ENCODE data around the gene ZC3H18. TPM values are rescaled to one million over a fixed set of nuclear protein-coding genes. Genes with fewer than 3 reads are reported as not detected.

ZC3H18 gene
- total and polyA plus RNA-seq, 5 donors from 2014 or later = 10.9 to 162 (median 13.6) TPM

DNA sequence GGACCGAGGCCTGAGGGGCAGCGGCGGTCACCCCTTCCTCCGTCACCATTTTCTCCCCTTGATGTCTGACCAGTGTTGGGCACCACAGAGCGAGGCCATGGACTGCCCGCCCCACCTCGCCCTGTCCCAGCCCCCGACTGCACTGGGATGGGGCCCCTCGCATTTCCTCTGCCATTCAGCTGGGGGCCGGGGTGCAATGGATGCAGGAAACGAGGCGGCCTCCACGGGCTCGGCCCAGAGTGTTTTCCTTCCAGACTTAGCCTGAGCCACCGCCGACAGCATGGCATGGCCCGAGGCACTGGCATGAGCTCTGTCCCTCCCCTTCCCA is 44.6 kb upstream of the ZC3H18 start:
- H3K9me3 ChIP-seq (ENCODE audit: control insufficient read depth in 2 of 2, low read length in 2 of 2) = no peaks in the 10 kb centered on the region
- ATAC-seq (ENCODE audit: low read depth in 2 of 2) (no peak), DNase-seq (no peak)
- no peaks in the 10 kb centered on the region for H3K27me3 ChIP-seq (ENCODE audit: control insufficient read depth, insufficient read depth, low read length)
- Mint-ChIP-seq H3K27ac (peak overlapping the region in 2 of 3 donors; percentile 32 to 88), H3K36me3 (no peaks in the 10 kb centered on the region), H3K9me3 (peaks cover 0 to 1% (median 0%) of the 10 kb centered on the region in 7 donors), H3K27me3 (no peaks in the 10 kb centered on the region), H3K4me3 (no peak overlapping the region), H3K4me1 (peaks cover 0 to 20% (median 2%) of the 10 kb centered on the region in 4 donors)
- H3K27ac ChIP-seq (ENCODE audit: insufficient read depth, low read length, poor library complexity, severe bottlenecking) = peak overlapping the region; percentile 2
- H3K4me3 ChIP-seq (ENCODE audit: low read depth, low read length) = no peak overlapping the region
- H3K4me1 ChIP-seq (ENCODE audit: control insufficient read depth, insufficient read depth, low read length, poor library complexity, severe bottlenecking) = peaks cover 18% of the 10 kb centered on the region
- no peaks in the 10 kb centered on the region for H3K36me3 ChIP-seq (ENCODE audit: control insufficient read depth, insufficient read depth, low read length)

DNA sequence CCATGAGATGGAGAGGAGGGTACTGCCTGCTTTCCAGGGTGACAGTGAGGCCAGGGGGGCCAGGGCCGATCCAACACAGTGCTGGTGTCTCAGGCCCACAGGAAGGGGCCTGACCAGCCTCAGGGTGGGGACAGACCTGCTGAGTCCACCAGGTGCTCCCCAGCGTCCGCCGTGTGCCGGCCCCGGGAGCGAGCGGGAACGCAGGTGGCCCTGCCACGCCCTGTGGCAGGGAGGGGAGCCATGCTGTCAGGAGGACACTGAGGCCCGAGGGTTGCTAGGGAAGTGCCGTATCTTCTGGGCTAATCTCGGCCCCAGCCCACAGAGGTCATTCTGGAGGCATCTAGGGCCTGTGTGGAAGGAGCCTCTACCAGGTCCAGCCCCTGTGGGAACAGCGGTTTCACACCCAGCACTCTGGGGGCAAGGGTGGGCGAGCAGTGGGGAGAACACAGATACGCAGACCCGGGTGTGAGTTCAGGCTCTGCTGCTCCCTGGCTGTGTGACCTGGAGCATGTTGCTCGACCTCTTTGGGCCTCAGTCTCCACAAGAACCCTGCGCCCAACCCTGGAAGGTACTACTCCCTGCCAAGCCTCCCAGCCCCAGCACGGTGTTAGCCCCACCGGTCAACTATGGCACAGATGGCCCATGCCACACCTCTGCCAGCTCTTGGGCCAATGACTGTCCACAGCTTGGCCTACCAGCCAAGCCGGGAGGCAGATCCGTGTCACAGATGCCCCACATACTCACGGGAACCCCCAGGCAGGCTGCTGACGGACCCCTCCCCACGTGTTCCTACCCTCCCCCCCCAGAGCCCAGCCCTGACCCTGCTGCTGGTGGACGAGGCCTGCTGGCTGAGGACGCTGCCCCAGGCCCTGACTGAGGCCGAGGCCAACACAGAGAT is 43.9 kb upstream of the ZC3H18 start:
- H3K9me3 ChIP-seq (ENCODE audit: control insufficient read depth in 2 of 2, low read length in 2 of 2) = no peaks in the 10 kb centered on the region
- ATAC-seq (ENCODE audit: low read depth in 2 of 2) (no peak), DNase-seq (no peak)
- no peak overlapping the region for H3K4me3 ChIP-seq (ENCODE audit: low read depth, low read length)
- Mint-ChIP-seq H3K4me3 (no peak overlapping the region), H3K36me3 (no peaks in the 10 kb centered on the region), H3K9me3 (peaks cover 0 to 1% (median 0%) of the 10 kb centered on the region in 7 donors), H3K4me1 (peaks cover 0 to 20% (median 2%) of the 10 kb centered on the region in 4 donors), H3K27me3 (no peaks in the 10 kb centered on the region), H3K27ac (peak overlapping the region in 2 of 3 donors; percentile 32 to 64)
- H3K27ac ChIP-seq (ENCODE audit: insufficient read depth, low read length, poor library complexity, severe bottlenecking) = no peak overlapping the region
- no peaks in the 10 kb centered on the region for H3K36me3 ChIP-seq (ENCODE audit: control insufficient read depth, insufficient read depth, low read length)
- no peaks in the 10 kb centered on the region for H3K27me3 ChIP-seq (ENCODE audit: control insufficient read depth, insufficient read depth, low read length)
- H3K4me1 ChIP-seq (ENCODE audit: control insufficient read depth, insufficient read depth, low read length, poor library complexity, severe bottlenecking) = peaks cover 18% of the 10 kb centered on the region

DNA sequence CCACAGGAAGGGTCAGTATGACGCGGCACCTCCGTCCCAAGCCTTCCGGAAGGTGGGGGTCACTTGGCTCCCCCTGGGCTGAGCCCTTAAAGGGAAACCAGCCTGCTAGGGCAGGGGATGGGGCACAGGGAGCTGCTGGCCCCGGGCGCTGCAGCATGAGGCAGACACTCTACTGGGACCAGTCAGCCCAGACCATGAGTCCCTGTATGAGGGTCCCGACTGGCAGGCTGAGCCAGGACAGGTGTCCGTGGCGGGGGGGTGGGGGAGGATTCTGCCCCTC is 43.4 kb upstream of the ZC3H18 start:
- no peak overlapping the region for H3K27ac ChIP-seq (ENCODE audit: insufficient read depth, low read length, poor library complexity, severe bottlenecking)
- H3K36me3 ChIP-seq (ENCODE audit: control insufficient read depth, insufficient read depth, low read length) = no peaks in the 10 kb centered on the region
- H3K27me3 ChIP-seq (ENCODE audit: control insufficient read depth, insufficient read depth, low read length) = no peaks in the 10 kb centered on the region
- H3K36me3 Mint-ChIP-seq = no peaks in the 10 kb centered on the region
- no peak overlapping the region for H3K4me3 ChIP-seq (ENCODE audit: low read depth, low read length)
- H3K4me3 Mint-ChIP-seq = no peak overlapping the region
- no peak for DNase-seq
- H3K27me3 Mint-ChIP-seq = no peaks in the 10 kb centered on the region
- H3K4me1 ChIP-seq (ENCODE audit: control insufficient read depth, insufficient read depth, low read length, poor library complexity, severe bottlenecking) = peaks cover 18% of the 10 kb centered on the region
- H3K9me3 ChIP-seq (ENCODE audit: control insufficient read depth in 2 of 2, low read length in 2 of 2) = no peaks in the 10 kb centered on the region
- no peak for ATAC-seq (ENCODE audit: low read depth in 2 of 2)
- H3K9me3 Mint-ChIP-seq = peaks cover 0 to 1% (median 0%) of the 10 kb centered on the region in 7 donors
- H3K4me1 Mint-ChIP-seq = peaks cover 0 to 20% (median 2%) of the 10 kb centered on the region in 4 donors
- H3K27ac Mint-ChIP-seq = no peak overlapping the region

DNA sequence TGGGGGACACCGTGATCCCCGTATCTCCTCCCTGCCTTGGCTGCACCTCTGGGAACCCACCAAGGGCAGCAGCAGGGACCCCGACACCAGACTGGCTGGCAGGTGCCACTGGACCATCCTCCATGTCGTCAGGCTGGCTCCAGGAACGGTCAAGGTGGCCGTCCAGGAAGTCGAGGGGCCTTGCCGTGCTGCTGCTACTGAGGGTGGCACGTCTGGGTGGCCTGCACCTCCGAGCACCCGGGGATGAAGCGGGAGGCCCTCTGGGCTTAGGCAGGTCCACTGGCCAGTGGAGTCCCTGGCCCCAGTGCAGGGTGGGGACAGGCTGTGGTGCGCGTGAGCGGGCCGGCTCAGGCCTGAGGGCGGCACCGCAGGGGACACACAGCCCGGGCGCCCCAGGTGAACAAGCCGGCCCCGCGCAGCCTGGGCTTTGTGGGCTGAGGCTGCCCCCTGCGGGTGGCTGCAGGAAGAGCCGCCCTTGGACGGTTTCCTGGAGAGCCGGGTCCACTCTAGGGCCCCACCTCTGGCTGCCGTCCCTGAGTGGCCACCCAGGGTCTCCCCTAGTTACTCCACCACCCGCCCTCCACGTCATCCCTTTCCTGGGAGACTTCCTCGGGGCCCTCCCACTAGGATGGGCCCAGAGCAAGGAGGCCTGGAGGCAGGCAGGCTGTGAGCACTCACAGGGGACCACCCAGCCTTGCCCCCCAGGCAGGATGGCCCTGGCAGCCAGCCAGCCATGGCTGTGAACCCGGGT is 42.8 kb upstream of the ZC3H18 start:
- H3K4me1 Mint-ChIP-seq = peaks cover 0 to 18% (median 2%) of the 10 kb centered on the region in 4 donors
- H3K36me3 ChIP-seq (ENCODE audit: control insufficient read depth, insufficient read depth, low read length) = no peaks in the 10 kb centered on the region
- ATAC-seq (ENCODE audit: low read depth in 2 of 2) (peak; percentile 54 to 62), DNase-seq (peak; percentile 42 to 64 (median 54))
- H3K4me3 ChIP-seq (ENCODE audit: low read depth, low read length) = no peak overlapping the region
- H3K27me3 ChIP-seq (ENCODE audit: control insufficient read depth, insufficient read depth, low read length) = no peaks in the 10 kb centered on the region
- peaks cover 0 to 1% (median 0%) of the 10 kb centered on the region in 7 donors for H3K9me3 Mint-ChIP-seq
- H3K27ac Mint-ChIP-seq = no peak overlapping the region
- no peaks in the 10 kb centered on the region for H3K9me3 ChIP-seq (ENCODE audit: control insufficient read depth in 2 of 2, low read length in 2 of 2)
- H3K4me1 ChIP-seq (ENCODE audit: control insufficient read depth, insufficient read depth, low read length, poor library complexity, severe bottlenecking) = peaks cover 18% of the 10 kb centered on the region
- H3K4me3 Mint-ChIP-seq = no peak overlapping the region
- H3K27me3 Mint-ChIP-seq = no peaks in the 10 kb centered on the region
- no peaks in the 10 kb centered on the region for H3K36me3 Mint-ChIP-seq
- no peak overlapping the region for H3K27ac ChIP-seq (ENCODE audit: insufficient read depth, low read length, poor library complexity, severe bottlenecking)

DNA sequence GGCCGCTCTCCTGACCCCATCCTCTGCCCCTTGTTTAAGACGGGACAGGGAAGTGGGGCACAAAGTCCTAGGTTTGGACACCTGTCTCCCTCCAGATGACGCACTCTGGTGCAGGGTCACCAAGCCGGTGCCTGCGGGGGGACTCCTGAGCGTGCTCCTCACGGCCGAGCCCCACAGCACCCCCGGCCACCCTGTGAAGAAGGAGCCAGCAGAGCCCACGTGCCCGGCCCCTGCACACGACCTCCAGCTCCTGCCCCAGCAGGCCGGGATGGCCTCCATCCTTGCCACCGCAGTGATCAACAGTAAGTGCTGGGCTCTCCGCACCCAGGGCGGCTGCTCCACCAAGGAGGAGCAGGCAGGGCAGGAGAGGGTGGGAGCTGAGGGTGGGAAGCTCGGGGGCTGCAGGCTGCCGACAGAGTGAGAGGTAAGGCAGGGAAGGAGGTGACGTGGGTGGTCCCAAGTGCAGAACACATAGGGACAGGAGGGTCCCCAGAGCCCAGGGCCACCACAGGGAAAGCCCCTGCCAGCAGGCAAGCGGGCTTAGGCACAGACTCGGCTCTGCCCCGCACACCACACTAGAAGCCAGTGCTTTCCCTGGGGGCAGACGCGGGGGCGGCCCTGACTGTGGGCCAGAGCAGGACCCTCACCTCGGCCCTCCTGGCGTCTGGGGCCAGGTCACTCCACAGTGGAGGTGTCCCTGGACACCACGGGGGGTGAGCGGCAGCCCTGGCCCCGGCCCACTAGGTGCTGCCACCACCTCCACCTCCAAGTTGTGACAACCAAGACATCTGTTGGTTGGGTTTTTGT is 42.1 kb upstream of the ZC3H18 start:
- Histone ChIP-seq H3K27ac (ENCODE audit: insufficient read depth, low read length, poor library complexity, severe bottlenecking) (no peak overlapping the region), H3K9me3 (ENCODE audit: control insufficient read depth in 2 of 2, low read length in 2 of 2) (no peaks in the 10 kb centered on the region), H3K27me3 (ENCODE audit: control insufficient read depth, insufficient read depth, low read length) (no peaks in the 10 kb centered on the region), H3K4me1 (ENCODE audit: control insufficient read depth, insufficient read depth, low read length, poor library complexity, severe bottlenecking) (peaks cover 18% of the 10 kb centered on the region), H3K4me3 (ENCODE audit: low read depth, low read length) (no peak overlapping the region), H3K36me3 (ENCODE audit: control insufficient read depth, insufficient read depth, low read length) (no peaks in the 10 kb centered on the region)
- Mint-ChIP-seq H3K36me3 (no peaks in the 10 kb centered on the region), H3K4me1 (peaks cover 0 to 15% (median 2%) of the 10 kb centered on the region in 4 donors), H3K9me3 (peaks cover 0 to 1% (median 0%) of the 10 kb centered on the region in 7 donors), H3K27me3 (no peaks in the 10 kb centered on the region), H3K4me3 (peak overlapping the region in 1 of 4 donors; percentile 25), H3K27ac (no peak overlapping the region)
- ATAC-seq (ENCODE audit: low read depth in 2 of 2) (no peak), DNase-seq (no peak)

DNA sequence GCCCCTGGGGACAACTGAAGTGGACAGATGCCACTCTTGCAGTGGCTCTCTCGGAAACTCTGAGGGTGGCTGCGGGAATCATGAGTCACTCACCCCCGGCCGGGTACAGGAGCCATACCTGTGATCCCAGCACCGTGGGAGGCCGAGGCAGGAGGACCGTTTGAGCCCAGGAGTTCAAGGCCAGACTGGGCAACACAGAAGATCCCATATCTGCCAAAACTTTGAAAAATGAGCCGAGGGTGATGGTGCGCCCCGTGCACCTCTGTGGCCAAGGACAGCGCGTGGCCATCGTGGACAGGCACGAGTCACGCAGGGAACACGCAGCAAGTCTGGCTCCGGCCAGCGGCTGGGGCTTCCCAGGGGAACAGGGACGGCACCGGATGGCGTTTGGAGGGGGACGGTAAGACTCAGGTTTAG is 41.3 kb upstream of the ZC3H18 start:
- ATAC-seq (ENCODE audit: low read depth in 2 of 2) = no peak
- peaks cover 0 to 1% (median 0%) of the 10 kb centered on the region in 7 donors for H3K9me3 Mint-ChIP-seq
- no peak for DNase-seq
- H3K4me3 ChIP-seq (ENCODE audit: low read depth, low read length) = no peak overlapping the region
- H3K4me1 Mint-ChIP-seq = peaks cover 0 to 15% (median 2%) of the 10 kb centered on the region in 4 donors
- H3K4me1 ChIP-seq (ENCODE audit: control insufficient read depth, insufficient read depth, low read length, poor library complexity, severe bottlenecking) = peaks cover 18% of the 10 kb centered on the region
- no peaks in the 10 kb centered on the region for H3K36me3 ChIP-seq (ENCODE audit: control insufficient read depth, insufficient read depth, low read length)
- no peak overlapping the region for H3K27ac ChIP-seq (ENCODE audit: insufficient read depth, low read length, poor library complexity, severe bottlenecking)
- H3K27me3 ChIP-seq (ENCODE audit: control insufficient read depth, insufficient read depth, low read length) = no peaks in the 10 kb centered on the region
- no peaks in the 10 kb centered on the region for H3K9me3 ChIP-seq (ENCODE audit: control insufficient read depth in 2 of 2, low read length in 2 of 2)
- peak overlapping the region in 2 of 4 donors; percentile 25 to 76 for H3K4me3 Mint-ChIP-seq
- H3K27ac Mint-ChIP-seq = peak overlapping the region in 2 of 3 donors; percentile 73 to 83
- no peaks in the 10 kb centered on the region for H3K36me3 Mint-ChIP-seq
- H3K27me3 Mint-ChIP-seq = no peaks in the 10 kb centered on the region

DNA sequence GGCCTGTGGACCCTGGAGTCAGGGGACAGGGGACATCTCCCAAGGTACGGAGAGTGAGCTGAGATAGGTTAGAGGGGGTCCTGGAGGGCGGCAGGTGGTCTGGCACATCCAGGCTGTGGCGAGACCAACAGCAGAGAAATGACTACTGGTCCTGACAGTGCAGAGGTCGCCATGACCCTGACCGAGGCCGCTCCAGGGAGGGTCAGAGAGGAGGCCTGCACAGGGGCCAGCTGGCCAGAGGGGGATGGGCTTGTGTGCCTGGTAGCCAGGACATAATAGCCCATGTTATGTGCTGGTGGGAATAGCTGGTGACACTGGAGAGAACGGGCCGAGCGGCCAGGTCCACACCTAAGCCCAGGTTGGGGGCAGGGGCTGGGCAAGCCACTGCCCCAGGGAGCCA is 40.6 kb upstream of the ZC3H18 start:
- Mint-ChIP-seq H3K4me3 (peak overlapping the region in 2 of 4 donors; percentile 25 to 27), H3K9me3 (peaks cover 0 to 1% (median 0%) of the 10 kb centered on the region in 7 donors), H3K27me3 (no peaks in the 10 kb centered on the region), H3K27ac (no peak overlapping the region), H3K36me3 (no peaks in the 10 kb centered on the region), H3K4me1 (peaks cover 0 to 11% (median 2%) of the 10 kb centered on the region in 4 donors)
- Histone ChIP-seq H3K27me3 (ENCODE audit: control insufficient read depth, insufficient read depth, low read length) (no peaks in the 10 kb centered on the region), H3K27ac (ENCODE audit: insufficient read depth, low read length, poor library complexity, severe bottlenecking) (no peak overlapping the region), H3K9me3 (ENCODE audit: control insufficient read depth in 2 of 2, low read length in 2 of 2) (no peaks in the 10 kb centered on the region), H3K4me1 (ENCODE audit: control insufficient read depth, insufficient read depth, low read length, poor library complexity, severe bottlenecking) (peaks cover 16% of the 10 kb centered on the region), H3K36me3 (ENCODE audit: control insufficient read depth, insufficient read depth, low read length) (no peaks in the 10 kb centered on the region), H3K4me3 (ENCODE audit: low read depth, low read length) (no peak overlapping the region)
- ATAC-seq (ENCODE audit: low read depth in 2 of 2) (no peak), DNase-seq (no peak)
